Hair follicular keratinocyte (primary cell): ENCODE measurements around the gene MT3. TPM values are rescaled to one million over a fixed set of nuclear protein-coding genes. Genes with fewer than 3 reads are reported as not detected.

Experiments
- total RNA-seq: library from RNA; depleted of rRNA; stranded (reverse); fragments of >200 nt; gene quantifications from 2 replicates; pipeline ENCODE4 v1.2.3, GENCODE V29; 2015

The MT3 gene
- not detected in 2 replicates for total RNA-seq

DNA sequence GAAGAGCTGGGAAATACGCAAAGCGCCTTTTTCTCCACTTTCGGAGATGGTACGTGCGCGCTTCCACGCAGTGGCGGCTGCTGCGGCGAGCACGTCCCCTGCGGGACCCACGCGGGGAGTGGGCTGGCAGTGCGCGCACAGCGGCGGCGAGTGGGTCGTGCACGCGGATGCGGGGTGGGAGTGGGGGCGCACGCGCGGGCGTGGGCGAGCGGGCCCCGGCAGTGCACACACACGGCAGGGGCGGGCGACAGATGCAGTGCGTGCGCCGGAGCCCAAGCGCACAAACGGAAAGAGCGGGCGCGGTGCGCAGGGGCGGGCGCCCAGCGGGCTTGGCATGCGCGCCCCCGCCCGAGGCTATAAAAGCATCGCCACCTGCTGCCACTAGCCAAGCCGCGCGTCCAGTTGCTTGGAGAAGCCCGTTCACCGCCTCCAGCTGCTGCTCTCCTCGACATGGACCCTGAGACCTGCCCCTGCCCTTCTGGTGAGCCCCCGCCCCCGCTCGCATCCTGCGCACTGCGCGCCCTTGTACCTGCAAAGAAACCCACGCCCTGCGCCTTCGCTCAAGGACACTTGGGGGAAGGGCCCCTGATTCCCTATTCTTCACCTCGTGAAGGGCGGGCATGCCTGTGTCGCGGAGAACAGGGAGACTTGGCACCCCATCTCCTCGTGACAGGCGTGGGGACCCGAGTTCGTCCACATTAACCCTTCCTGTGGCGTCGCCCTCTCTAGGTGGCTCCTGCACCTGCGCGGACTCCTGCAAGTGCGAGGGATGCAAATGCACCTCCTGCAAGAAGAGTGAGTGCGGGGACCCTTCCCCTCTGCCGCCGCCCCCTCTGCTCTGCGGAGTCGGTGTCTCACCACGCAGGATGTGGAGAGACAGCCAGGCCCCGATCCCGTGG, at the start of gene MT3:
MT3 (plus strand) TSS at position 388 of the 899 bp plus-strand sequence; CDS start at position 451, 63 bp downstream.

DNA sequence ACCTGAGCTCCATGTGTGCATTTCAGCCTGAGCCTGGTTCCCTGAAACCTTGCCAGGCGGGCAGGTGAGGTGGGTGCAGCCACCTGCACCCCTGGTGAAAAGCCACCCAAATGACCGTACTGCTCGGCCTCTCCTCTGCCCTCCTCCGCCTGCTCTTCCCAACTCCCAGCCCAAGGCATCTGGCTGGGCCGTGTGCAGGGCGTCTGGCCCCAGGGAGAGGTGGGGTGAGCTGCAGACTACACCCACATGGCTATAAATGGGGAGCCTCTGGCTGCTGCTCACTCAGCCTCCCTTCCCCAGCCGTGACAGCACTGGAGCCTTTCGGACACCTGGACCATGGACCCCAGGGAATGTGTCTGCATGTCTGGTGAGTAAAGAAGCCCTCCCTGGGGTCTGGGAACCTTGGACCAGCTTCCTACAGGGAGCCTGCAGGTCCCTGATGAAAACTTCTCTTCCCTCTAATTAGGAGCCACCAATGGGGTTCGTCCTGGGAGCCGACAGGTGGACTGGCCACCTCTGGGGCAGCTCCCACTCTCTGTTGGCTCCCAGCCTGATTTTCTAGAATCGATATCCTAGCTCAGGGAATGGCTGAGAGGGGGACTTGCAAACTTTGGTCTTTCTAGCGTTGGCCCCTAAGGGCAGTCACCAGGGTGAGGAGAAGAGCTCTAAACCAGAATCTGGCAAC, 24.4 kb upstream of the MT3 start, which contains the start of gene MT4:
MT4 (plus strand) TSS at position 281 of the 685 bp plus-strand sequence; CDS start at position 337, 56 bp downstream.

DNA sequence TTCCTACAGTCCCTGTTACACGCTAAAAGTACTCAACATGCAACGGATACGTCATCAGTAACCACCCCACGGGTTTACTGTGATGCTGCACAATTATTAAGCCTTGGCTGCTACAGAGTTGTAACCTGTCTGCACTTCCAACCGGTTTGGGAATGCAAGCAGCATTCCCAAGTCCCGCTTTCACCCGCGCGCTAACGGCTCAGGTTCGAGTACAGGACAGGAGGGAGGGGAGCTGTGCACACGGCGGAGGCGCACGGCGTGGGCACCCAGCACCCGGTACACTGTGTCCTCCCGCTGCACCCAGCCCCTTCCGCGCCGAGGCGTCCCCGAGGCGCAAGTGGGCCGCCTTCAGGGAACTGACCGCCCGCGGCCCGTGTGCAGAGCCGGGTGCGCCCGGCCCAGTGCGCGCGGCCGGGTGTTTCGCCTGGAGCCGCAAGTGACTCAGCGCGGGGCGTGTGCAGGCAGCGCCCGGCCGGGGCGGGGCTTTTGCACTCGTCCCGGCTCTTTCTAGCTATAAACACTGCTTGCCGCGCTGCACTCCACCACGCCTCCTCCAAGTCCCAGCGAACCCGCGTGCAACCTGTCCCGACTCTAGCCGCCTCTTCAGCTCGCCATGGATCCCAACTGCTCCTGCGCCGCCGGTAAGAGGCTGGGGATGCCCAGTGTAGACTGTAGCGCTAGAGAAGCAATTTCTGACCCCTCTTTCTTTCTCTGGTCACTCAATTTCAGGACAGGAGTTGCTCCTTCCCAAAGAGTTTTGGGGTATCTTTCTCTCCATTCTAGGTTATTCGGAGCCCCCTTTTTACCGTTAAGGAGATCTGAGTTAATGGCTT, 18.9 kb downstream of the MT3 start, which contains the start of gene MT2A:
MT2A (plus strand) TSS at position 542 of the 833 bp plus-strand sequence; CDS start at position 614, 72 bp downstream.

DNA sequence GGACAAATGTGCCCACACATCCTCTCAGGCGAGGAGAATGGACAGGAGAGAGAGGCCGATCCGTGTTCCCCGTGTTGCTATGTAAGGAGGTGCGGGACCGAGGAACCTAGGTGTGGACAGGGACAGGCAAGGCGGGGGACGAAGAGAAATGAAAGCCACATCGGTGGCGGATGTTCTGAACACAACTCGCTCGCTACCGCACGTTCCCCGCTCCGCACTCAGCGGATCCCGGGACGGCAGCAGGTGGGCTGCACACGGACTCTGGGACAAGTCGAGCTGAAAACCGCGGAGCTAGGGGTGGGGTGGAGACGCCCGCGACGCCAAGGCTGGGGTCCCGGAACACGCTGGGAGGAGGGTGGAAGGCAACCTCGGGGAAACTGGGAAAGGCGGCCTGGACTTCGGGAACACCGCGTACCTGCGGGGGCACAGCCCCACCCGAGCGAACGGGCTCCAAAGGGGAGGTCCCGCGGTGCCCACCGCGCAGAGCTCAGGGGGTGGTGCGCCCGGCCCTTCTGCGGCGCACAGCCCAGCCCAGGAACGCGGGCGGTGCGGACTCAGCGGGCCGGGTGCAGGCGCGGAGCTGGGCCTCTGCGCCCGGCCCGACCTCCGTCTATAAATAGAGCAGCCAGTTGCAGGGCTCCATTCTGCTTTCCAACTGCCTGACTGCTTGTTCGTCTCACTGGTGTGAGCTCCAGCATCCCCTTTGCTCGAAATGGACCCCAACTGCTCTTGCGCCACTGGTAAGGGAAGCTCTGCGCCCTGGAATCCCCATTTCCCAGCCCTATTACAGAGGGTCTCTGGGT, 36.0 kb downstream of the MT3 start, which contains the start of gene MT1E:
MT1E (plus strand) TSS at position 642 of the 803 bp plus-strand sequence; CDS start at position 713, 71 bp downstream.

DNA sequence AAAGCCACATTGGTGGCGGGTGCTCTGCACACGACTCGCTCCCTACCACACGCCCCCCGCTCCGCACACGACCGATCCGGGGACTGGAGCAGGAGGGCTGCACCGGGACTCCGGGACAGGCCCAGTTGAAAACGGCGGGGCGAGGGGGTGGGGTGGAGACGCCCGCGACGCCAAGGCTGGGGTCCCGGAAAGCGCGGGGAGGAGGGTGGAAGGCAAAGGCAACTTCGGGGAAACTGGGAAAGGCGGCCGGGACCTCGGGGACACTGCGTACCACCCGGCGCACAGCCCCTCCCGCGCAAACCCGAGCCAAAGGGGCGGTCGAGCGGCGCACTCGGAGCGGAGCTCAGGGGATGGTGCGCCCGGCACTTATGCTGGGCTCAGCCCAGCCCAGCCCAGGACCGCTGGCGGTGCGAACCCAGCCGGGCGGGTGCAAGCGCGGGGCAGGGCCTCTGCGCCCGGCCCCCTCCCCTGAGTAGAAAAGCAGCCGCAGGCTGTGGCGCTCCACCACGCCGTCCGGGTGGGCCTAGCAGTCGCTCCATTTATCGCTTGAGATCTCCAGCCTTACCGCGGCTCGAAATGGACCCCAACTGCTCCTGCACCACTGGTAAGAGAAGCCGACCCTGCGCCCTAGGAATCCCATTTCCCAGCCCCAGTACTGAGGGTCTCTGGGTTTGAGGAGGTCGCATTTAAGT, 43.0 kb downstream of the MT3 start, which contains the start of gene MT1M:
MT1M (plus strand) TSS at position 504 of the 692 bp plus-strand sequence; CDS start at position 577, 73 bp downstream.

DNA sequence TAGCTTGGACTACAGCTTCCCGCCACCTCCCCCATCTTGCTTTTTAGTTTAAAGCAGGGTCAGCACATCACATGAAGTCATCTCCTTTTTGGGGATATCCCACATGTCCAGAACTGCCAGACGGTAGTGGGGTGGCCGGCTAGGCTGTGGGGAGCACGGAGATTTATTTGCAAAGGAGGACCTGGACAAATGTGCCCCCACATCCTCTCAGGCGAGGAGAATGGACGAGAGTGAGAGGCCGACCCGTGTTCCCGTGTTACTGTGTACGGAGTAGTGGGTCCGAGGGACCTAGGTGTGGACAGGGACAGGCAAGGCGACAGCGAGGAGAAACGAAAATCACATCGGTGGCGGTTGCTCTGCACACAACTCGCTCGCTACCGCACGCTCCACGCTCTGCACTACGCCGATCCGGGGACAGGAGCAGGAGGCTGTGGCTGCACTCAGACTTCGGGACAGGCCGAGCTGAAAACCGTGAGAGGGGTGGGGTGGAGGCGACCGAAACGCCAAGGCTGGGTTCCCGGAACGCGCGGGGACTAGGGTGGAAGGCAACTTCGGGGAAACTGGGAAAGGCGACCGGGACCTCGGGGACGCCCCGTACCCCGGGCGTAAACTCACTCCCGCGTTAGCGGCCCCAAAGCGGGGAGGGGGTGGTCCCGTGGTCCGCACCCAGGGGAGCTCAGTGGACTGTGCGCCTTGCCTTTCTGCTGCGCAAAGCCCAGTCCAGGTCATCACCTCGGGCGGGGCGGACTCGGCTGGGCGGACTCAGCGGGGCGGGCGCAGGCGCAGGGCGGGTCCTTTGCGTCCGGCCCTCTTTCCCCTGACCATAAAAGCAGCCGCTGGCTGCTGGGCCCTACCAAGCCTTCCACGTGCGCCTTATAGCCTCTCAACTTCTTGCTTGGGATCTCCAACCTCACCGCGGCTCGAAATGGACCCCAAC, 48.8 kb downstream of the MT3 start, which contains the start of gene MT1A:
MT1A (plus strand) TSS at position 853 of the 937 bp plus-strand sequence; CDS start at position 926, 73 bp downstream.

Other genes starting within 250 kb of the MT3 start
- gene AMFR, start 164.0 kb upstream of the MT3 start, total RNA-seq, result 85.7 and 97.8 TPM in 2 replicates
- gene NUDT21, start 138.2 kb upstream of the MT3 start, total RNA-seq, result 64.0 and 64.3 TPM in 2 replicates
- 36.2 and 41.2 TPM in 2 replicates for gene OGFOD1, start 138.0 kb upstream of the MT3 start, total RNA-seq
- gene BBS2, start 69.5 kb upstream of the MT3 start, total RNA-seq, result 30.8 and 60.3 TPM in 2 replicates
- gene MT4, start 24.5 kb upstream of the MT3 start, total RNA-seq, result not detected in 2 replicates
- gene MT2A, start 19.1 kb downstream of the MT3 start, total RNA-seq, result 1,517 and 2,286 TPM in 2 replicates
- 18.8 and 161 TPM in 2 replicates for gene MT1E, start 36.3 kb downstream of the MT3 start, total RNA-seq
- 0.23 and 1.1 TPM in 2 replicates for gene MT1M, start 43.1 kb downstream of the MT3 start, total RNA-seq
- gene MT1A, start 49.1 kb downstream of the MT3 start, total RNA-seq, result 3.5 and 5.2 TPM in 2 replicates
- gene MT1B, start 62.4 kb downstream of the MT3 start, total RNA-seq, result not detected in 2 replicates
- gene MT1F, start 68.4 kb downstream of the MT3 start, total RNA-seq, result 12.2 and 42.8 TPM in 2 replicates
- 12.8 and 14.0 TPM in 2 replicates for gene MT1G, start 78.5 kb downstream of the MT3 start, total RNA-seq
- gene MT1H, start 80.3 kb downstream of the MT3 start, total RNA-seq, result 10.1 TPM in 1 of 2 replicates, not detected in the other
- gene MT1X, start 92.9 kb downstream of the MT3 start, total RNA-seq, result 538 and 897 TPM in 2 replicates
- 62.4 and 96.1 TPM in 2 replicates for gene NUP93, start 140.6 kb downstream of the MT3 start, total RNA-seq